ENCODE data around the gene REXO4.

The REXO4 gene

GRCh38 chr9:133449760-133450159 lies 31.9 kb upstream of the REXO4 start:
- no peak for DNase-seq (ENCODE audit: low read depth in 2 of 2)
- H3K4me3 ChIP-seq (replicated peaks in 1 of 2; ENCODE audit: low read depth in 2 of 2, low read length in 2 of 2), result no peak overlapping the region

DNA sequence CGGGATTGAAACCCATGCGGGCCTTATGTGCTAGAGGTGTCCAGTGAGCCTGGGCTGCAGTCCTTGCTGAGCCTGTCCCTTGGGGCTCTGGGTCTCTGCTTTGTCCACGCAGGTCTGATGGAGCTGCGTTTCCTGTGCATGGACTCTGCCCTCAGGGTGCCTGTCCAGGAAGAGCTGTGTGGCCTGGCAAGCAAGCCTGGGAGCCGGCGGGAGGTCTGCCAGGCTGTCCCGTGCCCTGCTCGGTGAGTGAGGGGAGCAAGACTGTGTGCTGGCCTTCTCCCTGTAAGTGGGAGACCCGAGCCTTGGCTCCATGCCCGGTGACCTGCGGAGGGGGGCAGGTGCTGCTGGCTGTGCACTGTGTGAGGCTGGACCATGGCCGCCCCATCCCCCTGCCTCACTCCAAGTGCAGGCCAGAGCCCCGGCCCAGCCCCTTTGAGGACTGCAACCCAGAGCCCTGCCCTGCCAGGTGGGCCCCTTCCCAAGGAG lies 30.7 kb upstream of the REXO4 start:
- no peak overlapping the region for H3K4me3 ChIP-seq (replicated peaks in 1 of 2; ENCODE audit: low read depth in 2 of 2, low read length in 2 of 2)
- no peak for DNase-seq (ENCODE audit: low read depth in 2 of 2)
- TF ChIP-seq CTCF (IDR thresholded peaks at IDR 0.05; ENCODE audit: low read depth, low read length), result no peak

More at GRCh38 chr9:133449760-133450159, 31.9 kb upstream of the REXO4 start:
- no peak for TF ChIP-seq CTCF (IDR thresholded peaks at IDR 0.05; ENCODE audit: low read depth, low read length)

DNA sequence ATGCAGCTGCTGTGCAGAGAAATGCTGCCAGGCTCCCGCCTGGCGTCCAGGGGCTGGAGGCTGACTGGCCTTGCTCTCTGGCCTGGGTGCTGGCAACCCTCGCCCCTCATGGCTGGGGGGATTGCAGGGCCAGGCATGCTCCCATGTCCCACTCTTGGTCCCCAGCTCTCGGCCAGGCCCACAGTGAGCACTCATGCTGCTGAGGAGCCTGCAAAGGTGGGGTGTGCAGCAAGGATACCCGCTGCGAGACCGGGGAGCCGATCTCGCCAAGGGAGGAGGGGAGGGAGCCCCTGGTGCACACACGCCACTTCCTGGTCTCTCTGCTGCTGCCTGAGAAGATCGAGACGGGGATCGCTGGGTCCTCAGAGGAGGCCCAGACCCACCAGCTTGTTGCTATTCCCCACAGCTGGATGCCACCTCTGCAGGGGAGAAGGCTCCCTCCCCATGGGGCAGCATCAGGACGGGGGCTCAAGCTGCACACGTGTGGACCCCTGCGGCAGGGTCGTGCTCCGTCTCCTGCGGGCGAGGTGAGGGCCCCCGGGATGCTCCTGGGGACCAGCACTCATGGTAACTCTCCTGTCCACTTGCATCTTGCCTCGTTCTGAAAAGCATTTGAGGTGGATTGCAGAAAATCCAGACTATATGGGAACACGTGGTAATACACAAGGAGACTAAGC lies 27.6 kb upstream of the REXO4 start:
- TF ChIP-seq CTCF (IDR thresholded peaks at IDR 0.05; ENCODE audit: low read depth, low read length), result no peak
- no peak for DNase-seq (ENCODE audit: low read depth in 2 of 2)
- H3K4me3 ChIP-seq (replicated peaks in 1 of 2; ENCODE audit: low read depth in 2 of 2, low read length in 2 of 2), result no peak overlapping the region

DNA sequence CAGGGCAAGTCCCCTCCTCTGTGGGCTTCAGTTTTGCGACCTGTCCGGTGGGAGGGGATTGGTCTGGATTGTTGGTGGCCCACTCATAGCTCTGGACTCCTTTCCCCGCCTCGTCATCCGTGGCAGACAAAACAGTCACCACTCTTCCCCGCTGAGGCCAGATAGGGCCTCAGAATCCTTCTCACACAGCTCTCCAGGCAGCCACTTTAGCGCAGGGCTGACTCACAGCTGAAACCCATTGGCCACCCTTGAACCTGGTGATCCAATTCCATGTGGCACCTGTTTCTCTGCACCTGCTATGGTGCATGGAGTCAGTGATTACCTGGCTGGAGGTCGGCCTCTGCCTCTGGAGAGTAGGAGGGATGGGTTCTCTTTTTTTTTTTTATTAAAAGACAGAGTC lies 26.2 kb upstream of the REXO4 start:
- no peak for TF ChIP-seq CTCF (IDR thresholded peaks at IDR 0.05; ENCODE audit: low read depth, low read length)
- no peak overlapping the region for H3K4me3 ChIP-seq (replicated peaks in 1 of 2; ENCODE audit: low read depth in 2 of 2, low read length in 2 of 2)
- peak in 1 of 2 donors; percentile 28 for DNase-seq (ENCODE audit: low read depth in 2 of 2)

GRCh38 chr9:133443248-133443647 lies 25.4 kb upstream of the REXO4 start:
- no peak for TF ChIP-seq CTCF (IDR thresholded peaks at IDR 0.05; ENCODE audit: low read depth, low read length)
- no peak overlapping the region for H3K4me3 ChIP-seq (replicated peaks in 1 of 2; ENCODE audit: low read depth in 2 of 2, low read length in 2 of 2)
- no peak for DNase-seq (ENCODE audit: low read depth in 2 of 2)

DNA sequence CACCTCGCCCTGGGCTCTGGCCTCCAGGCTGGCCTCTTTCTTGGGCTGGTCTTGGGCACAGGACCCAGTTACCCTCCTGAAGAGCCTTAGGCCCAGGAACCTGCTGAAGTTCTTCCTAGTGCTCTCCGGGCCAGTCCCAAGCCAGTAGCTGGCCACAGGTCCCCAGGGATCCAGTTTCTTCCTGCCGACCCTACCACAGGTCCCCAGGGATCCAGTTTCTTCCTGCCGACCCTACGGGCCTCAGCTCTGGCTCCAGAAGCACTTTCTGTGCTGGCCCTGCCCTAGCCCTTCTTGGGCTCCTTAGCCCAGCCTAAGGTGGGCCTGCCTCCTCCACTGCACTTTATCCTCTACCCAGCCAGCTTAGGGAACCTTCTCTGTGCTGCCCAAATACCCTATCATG lies 23.8 kb upstream of the REXO4 start:
- TF ChIP-seq CTCF (IDR thresholded peaks at IDR 0.05; ENCODE audit: low read depth, low read length), result no peak
- H3K4me3 ChIP-seq (replicated peaks in 1 of 2; ENCODE audit: low read depth in 2 of 2, low read length in 2 of 2), result no peak overlapping the region
- no peak for DNase-seq (ENCODE audit: low read depth in 2 of 2)

- no peak for TF ChIP-seq CTCF (IDR thresholded peaks at IDR 0.05; ENCODE audit: low read depth, low read length)
- no peak overlapping the region for H3K4me3 ChIP-seq (replicated peaks in 1 of 2; ENCODE audit: low read depth in 2 of 2, low read length in 2 of 2)
- DNase-seq (ENCODE audit: low read depth in 2 of 2), result no peak
These were observed 23.1 kb upstream of the REXO4 start for GRCh38 chr9:133440874-133441273.
